KOPT-K1 (cell line): ENCODE data around the gene HOXB4.

Experiments used
- H3K27ac ChIP-seq: fragments of 200-600 bp; sonication (generic); 2 replicates; pipeline ENCODE4 v1.5.1; 2016; ENCODE audit warnings: antibody characterized with exemption, mild to moderate bottlenecking, low read depth, low read length; ENCODE audit not compliant: poor library complexity, severe bottlenecking
- H3K36me3 ChIP-seq: fragments of 200-600 bp; sonication (generic); 2 replicates; pipeline ENCODE4 v1.5.1; 2017; ENCODE audit warnings: antibody characterized with exemption, mild to moderate bottlenecking, low read length, moderate library complexity; ENCODE audit not compliant: insufficient read depth
- H3K9me3 ChIP-seq: fragments of 200-600 bp; sonication (generic); 2 replicates; pipeline ENCODE4 v1.5.1; 2017; ENCODE audit warnings: antibody characterized with exemption, low read length, mild to moderate bottlenecking; ENCODE audit not compliant: insufficient read depth, poor library complexity, severe bottlenecking

HOXB4 gene

DNA sequence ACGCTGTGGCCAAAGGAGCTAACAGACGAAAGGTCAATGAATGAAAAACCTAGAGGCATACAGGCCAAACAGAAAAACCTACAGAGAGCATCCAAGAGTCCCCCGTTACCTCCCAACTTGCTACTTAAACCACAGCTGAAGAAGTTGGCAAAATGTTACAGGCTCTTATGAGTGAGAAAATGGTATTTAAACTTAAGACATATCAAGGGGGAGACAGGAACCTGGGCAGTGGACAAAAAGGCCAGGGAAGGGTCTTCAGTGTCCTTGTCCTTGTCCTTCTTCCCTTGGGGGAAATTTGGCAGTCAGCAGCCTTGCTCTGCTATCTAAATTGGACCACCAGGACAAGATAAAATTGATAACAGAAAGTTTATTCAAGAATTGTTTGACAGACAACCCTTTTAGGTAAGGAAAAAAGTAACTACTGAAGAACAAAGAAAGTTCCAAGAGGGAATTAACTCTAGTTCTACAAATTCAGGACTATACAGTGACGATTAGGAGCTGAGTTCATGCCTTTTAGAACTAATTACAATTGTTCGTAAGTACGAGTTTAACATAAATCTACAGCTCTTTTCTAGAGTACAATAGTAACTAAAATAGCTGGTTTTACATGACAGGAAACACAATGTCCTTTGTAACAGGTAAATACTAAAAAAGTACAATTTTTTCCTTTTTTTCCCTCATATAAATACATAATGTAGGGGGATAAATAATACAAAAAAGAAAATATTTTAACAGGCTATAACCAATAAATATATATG is 29.4 kb downstream of the HOXB4 start:
- H3K27ac ChIP-seq: peak overlapping the region; percentile 58
- H3K9me3 ChIP-seq: no peaks in the 10 kb centered on the region
- H3K36me3 ChIP-seq: peaks cover 18% of the 10 kb centered on the region

DNA sequence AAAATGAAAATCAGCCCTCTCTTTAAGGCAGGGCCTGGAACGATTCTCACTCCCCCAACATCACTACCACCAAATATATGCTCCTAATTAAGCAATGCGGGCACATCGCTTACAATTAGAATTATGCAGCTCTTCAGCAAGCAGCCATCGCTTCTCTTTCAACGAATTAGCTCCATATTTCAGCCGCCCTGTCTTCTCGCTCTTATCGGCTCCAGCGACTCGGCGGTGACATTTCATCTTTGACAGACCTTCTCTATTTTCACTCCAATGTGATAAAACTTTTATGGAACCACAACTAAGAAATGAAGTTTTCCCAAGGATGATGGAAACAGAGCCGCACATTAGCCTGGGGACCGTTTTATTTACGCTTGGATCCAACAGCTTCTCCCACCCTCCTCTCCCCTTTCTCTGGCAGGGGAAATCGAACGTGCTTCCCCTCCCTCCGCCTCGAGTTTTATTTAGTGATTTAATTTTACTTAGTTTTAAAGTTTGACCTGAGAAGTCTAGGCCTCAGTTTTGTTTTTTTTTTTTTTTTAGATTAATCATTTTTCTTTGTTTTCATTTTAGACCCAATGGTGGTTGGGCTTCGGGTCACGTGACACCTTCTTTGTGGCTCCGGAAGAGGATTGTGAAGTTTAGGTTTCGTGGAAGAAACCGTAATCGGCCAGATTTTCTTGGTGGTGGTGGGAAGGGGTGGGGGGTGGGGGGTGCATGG is 30.2 kb downstream of the HOXB4 start:
- peak overlapping the region; percentile 58 for H3K27ac ChIP-seq
- H3K36me3 ChIP-seq: peaks cover 18% of the 10 kb centered on the region
- H3K9me3 ChIP-seq: no peaks in the 10 kb centered on the region

DNA sequence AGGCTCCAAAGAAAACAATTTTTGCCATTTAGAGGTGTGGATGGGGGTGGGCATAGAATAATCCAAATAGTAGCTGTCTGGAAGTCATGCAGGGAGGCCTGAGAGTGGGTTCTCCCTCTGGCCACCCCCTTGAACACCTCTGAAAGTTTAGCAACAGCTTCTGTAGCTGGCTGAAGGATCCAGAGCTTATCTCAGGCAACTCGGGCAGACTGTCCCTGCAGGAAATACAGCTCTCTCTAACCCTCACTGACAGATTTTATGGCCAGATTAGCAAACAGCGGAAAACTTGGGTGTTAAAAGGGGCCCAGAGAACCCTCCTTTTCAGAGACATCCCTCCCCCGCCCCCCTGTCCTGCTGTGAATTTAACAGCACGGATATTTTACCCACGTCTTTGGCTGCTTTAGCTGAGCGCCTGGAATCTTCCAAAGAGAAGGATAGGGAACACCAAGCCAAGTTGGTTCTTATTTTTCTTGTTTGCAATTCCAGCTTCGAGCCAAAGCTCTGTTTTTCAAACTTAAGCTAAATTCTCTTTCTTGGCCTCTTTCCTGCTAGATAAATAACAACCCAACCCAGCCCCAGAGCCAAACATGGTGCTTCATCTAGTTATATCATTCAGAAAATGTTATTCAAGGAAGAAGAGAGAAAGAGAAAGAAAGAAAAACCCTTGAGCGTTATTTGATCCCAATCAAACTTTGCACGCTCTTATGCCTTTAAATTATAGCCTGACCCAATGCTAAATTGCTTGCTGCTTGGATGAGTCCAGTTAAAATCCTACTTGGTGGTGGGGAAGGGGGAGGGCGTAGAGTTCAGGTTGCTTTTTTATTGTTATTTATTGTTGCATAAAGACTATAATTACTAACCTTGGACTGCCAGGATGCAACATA is 31.0 kb downstream of the HOXB4 start:
- peaks cover 17% of the 10 kb centered on the region for H3K36me3 ChIP-seq
- peak overlapping the region; percentile 58 for H3K27ac ChIP-seq
- H3K9me3 ChIP-seq: no peaks in the 10 kb centered on the region

DNA sequence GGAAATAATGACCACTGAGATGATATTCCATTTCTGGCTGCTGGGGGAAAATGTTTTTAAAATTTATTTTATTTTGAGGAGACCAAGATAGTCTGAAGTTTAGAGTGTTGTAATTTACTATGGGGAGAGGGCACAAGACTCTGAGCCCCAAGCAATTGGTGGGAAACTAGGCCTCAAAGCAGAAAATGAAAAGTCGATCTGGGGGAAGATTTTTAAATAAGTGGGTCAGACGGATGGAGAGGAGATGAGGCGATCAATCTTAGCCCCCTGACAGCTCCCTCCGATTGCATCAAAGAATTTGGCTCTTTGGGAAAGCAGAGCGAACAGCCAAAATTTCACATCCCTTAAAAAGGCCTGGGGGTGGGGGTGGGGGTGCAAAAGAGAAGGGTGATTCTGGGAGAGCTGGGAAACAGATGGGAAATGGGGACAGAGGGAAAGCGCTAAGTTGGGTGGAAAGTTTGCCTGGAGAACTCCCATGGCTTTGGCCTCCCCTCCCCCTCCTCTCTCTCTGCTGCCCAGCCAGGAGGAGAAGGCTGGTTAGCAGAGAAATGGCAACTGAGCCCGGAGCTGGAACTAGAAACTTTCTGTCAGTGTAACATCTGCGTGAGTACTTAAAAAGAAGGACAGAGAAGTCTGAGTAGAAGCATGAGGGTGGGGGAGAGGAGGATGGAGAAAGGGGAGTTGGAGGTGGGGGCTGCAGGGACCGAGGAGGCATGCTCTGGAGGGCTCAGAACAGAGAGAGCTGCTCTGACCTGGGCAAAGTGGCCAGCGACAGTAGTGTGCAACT is 31.8 kb downstream of the HOXB4 start:
- H3K9me3 ChIP-seq: no peaks in the 10 kb centered on the region
- peaks cover 11% of the 10 kb centered on the region for H3K36me3 ChIP-seq
- peak overlapping the region; percentile 58 for H3K27ac ChIP-seq

DNA sequence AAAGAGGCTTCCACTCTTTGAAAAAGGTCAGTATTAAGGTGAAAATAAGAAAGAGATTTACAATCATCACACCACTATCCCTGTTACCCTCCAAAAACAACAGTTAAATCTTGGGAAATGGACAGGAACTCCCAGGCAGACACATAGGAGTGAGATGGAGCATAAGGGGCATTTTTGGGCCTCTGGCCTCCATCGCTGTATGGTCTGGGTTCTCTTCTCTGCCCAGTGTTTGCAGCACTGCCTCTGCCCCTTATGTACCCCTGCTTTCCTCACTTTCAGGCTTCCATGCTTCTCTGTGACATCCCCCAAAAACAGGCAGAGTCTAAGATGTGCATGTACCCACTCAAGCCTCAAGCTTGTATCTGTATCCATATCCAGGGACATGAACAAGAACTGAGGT is 32.6 kb downstream of the HOXB4 start:
- H3K27ac ChIP-seq: peak overlapping the region; percentile 42
- no peaks in the 10 kb centered on the region for H3K9me3 ChIP-seq
- H3K36me3 ChIP-seq: peaks cover 9% of the 10 kb centered on the region

DNA sequence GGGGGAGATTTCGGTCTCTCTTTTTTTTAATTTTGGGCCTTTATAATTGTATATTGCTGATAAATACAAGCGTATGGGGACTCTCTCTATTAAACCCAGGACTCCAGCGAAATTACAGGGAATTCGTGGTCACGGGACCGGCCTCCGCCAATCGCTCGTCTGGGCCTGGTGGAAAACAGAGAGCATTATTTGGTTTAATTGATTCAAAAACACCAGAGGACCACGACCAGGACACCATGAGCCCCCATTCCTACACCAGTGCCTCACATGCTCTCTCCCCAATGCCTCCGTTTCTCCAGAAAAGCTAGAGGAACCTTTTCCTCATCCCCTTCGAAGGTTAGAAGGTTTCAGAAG is 33.2 kb downstream of the HOXB4 start, which contains the start of gene HOXB2:
Gene HOXB2 (minus strand): TSS at position 88 of the 354 bp plus-strand sequence. CDS start 198 bp downstream, outside the sequence.
- H3K36me3 ChIP-seq: peaks cover 3% of the 10 kb centered on the region
- H3K27ac ChIP-seq: peak within 1 kb of the TSS; percentile 47

DNA sequence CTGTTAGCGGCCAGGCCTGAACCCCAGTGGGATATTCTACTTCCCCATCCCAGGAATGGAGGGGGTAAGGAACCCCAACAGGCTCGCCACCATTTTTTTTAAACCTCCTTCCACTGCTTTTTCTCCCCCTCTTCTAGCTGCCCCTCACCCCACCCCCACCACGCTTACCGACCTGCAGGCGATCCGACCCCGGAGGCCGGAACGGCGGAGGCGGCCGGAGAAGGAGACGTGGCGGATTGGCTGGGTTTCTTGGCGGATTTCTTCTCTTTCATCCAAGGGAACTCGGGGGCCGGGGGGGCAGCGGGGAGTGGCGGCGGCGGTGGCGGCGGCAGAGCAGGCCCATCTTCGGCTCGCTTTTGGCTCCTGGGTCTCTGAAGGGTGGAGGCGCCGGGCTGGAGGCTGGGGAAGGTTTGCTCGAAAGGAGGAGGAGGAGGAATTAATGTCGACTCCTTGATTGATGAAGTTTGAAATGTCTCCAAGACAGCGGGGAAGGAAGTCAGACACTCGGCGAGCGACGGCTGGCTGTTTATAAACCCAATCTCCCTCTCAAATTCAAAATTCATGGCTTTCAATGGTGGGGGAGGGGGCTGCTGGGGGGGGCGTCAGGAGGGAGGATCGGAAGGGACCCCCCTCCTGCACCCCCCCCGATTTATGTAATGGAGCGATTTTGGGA is 33.7 kb downstream of the HOXB4 start:
- peak overlapping the region; percentile 47 for H3K27ac ChIP-seq
- H3K36me3 ChIP-seq: no peaks in the 10 kb centered on the region
- no peaks in the 10 kb centered on the region for H3K9me3 ChIP-seq

More for the DNA sequence above, 33.2 kb downstream of the HOXB4 start, which contains the start of gene HOXB2:
- H3K9me3 ChIP-seq: no peaks in the 10 kb centered on the region

DNA sequence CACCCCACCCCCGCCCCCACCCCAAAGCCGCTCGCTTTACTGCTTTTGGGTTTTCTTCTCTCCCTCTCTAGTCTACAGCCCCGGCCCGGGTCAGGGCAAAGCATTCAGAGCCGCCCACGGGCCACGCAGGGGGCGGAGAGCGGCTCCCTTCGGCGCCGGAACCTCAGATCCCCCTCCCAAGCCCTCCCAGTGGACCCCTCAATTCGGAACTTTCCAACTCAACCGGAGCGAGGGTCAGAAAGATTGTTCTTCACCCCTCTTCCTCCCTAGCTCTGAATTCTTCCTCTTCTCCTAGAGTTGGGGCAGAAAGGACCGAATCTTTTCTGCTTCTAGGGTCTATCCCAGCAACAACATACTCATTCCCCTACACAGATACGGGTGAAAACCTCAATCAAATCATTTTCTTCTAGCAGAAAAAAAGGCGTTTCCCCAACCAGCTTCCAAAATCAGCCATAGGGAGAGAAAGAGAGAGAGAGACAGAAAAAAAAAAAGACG is 34.2 kb downstream of the HOXB4 start:
- H3K9me3 ChIP-seq: no peaks in the 10 kb centered on the region
- peak overlapping the region; percentile 47 for H3K27ac ChIP-seq
- no peaks in the 10 kb centered on the region for H3K36me3 ChIP-seq

DNA sequence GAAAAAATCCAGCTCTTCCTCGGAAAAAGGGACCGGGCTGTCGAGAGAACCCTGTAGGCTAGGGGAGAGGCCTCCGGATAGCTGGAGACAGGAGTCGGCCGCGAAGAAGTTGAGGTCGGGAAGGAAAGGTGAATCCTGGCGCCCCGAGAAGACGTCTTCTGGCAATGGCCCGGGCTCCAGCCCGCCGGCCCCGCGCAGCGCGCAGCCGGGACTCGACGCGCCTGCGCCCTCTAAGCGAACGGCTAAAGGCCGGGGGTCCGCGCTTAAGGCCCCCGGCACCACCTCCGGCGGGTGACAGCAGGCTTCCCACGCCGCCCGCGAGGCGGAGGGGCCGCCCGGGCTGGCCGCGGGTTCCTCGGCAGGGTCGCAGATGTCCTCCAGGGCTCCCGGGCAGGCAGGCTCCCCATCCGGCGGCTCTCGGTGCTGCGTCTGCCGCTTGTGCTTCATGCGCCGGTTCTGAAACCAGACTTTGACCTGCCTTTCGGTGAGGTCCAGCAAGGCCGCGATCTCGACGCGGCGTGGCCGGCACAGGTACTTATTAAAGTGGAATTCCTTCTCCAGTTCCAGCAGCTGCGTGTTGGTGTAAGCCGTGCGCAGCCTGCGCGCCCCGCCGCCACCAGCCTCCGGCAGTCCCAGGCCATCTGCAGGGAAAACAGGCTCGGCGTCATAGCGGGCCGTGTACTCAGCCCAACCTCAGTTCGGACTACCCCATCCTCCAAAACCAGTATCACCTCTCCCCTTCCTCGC is 34.9 kb downstream of the HOXB4 start:
- no peaks in the 10 kb centered on the region for H3K36me3 ChIP-seq
- no peaks in the 10 kb centered on the region for H3K9me3 ChIP-seq
- H3K27ac ChIP-seq: peak overlapping the region; percentile 18

DNA sequence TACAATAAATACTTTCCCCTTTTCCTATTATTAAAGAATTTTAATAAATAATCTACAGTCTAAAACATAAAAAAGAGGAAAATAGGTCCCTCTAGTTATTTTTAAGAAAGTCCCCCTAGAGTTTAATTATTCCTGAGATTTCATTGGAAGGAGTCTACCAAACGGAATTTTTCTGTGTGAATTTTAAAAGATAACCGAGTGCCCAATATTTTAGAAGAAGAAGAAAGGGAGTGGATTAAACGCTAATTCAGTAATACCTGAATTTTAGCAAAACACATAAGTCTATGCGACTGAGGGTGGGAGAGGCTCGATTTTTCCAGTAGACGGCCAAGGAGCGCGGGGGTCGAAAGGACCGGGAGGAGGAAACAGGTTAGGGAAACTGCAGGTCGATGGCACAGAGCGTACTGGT is 35.4 kb downstream of the HOXB4 start:
- H3K27ac ChIP-seq: no peak overlapping the region
- no peaks in the 10 kb centered on the region for H3K9me3 ChIP-seq
- no peaks in the 10 kb centered on the region for H3K36me3 ChIP-seq

DNA sequence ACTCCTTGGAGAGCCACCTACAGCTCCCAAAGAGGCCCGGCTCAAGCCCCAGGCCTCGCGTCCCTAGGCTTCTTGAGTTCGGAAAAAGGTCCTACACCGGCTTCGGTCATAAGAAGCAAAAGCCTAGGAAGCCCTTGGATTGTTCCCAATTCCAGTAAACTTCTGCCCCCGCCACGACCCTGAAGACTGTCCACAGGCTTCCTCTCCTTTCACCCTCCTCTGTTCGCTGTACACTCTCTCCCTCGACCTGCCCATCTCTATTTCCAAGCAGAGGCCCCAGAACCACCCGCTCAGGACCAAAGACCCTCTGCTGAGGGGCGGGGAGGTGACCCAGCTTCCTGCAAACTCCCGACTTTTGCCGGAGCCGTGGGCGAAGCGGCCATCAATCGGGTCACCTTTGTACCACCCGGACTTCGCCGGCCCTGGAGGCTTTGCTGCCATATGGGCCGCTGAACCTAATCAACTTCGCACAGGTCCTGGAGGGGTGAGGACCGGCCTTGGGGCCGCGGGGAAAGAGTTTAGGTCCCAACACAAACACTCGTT is 36.0 kb downstream of the HOXB4 start:
- no peak overlapping the region for H3K27ac ChIP-seq
- no peaks in the 10 kb centered on the region for H3K36me3 ChIP-seq
- no peaks in the 10 kb centered on the region for H3K9me3 ChIP-seq

DNA sequence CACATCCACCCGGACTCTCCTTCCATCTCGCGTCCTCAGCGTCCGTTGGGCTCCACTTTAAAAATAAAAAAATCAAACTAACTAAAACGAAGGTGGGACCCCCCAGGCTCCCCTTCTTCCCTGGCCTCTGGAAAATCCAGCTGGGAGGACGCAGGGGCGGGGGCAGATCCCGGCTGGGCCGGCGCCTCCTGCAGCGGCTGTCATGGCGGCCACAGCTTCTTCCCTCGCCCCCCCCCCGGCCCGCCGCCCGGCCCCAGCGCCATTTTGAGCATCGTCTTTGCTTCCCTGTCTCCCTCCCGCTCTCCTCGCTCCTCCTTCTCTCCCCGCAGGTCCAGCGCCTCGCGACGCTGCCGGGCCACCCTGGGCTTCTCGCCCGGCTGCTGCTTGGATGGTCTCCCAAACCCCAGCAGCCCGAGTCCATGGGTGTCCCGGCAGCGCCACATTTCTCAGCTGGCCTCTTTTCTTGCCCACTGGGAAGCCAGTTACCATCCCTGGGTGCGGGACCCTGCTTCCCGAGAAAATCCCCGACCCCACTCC is 36.5 kb downstream of the HOXB4 start:
- no peak overlapping the region for H3K27ac ChIP-seq
- H3K36me3 ChIP-seq: no peaks in the 10 kb centered on the region
- H3K9me3 ChIP-seq: no peaks in the 10 kb centered on the region

DNA sequence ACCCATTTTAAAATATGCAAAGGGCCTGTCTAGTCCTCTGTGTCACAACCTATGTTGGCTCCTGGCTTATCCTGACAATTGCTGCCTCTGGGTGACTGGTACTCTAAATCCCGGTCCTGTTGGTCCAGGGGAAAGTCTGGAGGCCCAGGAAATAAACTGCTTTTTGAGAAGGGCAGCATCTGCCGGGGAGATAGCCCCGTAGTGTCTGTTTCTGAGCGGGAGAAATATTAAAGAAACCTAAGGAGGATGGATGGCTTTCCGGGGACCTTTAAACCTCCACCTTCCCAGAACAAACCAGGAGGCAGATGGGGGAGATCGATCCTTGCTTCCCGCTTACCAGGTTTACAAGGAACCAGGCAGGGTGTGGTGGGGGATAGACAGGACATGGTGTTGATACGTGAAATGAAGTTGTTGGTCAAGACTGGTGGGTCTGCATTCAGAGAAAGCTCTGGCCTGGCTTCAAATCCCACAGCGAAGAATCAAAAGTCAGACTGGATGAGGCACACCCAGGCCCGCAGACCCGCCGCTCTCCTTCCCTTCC is 37.0 kb downstream of the HOXB4 start:
- Histone ChIP-seq H3K27ac (no peak overlapping the region), H3K36me3 (no peaks in the 10 kb centered on the region), H3K9me3 (no peaks in the 10 kb centered on the region)
